ENCODE data around the gene OR2Z1. TPM values are rescaled to one million over a fixed set of nuclear protein-coding genes. Genes with fewer than 3 reads are reported as not detected.

Gene OR2Z1
- total RNA-seq, 6 experiments from 2014 or later, result not detected

GRCh38 chr19:8695501-8695900 lies 25.9 kb upstream of the OR2Z1 start:
- Histone ChIP-seq H3K9me3 (no peaks in the 10 kb centered on the region), H3K27ac (no peak overlapping the region), H3K36me3 (no peaks in the 10 kb centered on the region), H3K4me1 (no peaks in the 10 kb centered on the region), H3K4me3 (no peak overlapping the region), H3K27me3 (no peaks in the 10 kb centered on the region)
- intact Hi-C loops (cut with DNase I), result no loop called here
- TF ChIP-seq POLR2A (IDR thresholded peaks at IDR 0.05), result no peak
- TF ChIP-seq, protein P1, sequence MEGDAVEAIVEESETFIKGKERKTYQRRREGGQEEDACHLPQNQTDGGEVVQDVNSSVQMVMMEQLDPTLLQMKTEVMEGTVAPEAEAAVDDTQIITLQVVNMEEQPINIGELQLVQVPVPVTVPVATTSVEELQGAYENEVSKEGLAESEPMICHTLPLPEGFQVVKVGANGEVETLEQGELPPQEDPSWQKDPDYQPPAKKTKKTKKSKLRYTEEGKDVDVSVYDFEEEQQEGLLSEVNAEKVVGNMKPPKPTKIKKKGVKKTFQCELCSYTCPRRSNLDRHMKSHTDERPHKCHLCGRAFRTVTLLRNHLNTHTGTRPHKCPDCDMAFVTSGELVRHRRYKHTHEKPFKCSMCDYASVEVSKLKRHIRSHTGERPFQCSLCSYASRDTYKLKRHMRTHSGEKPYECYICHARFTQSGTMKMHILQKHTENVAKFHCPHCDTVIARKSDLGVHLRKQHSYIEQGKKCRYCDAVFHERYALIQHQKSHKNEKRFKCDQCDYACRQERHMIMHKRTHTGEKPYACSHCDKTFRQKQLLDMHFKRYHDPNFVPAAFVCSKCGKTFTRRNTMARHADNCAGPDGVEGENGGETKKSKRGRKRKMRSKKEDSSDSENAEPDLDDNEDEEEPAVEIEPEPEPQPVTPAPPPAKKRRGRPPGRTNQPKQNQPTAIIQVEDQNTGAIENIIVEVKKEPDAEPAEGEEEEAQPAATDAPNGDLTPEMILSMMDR (IDR thresholded peaks at IDR 0.05), result no peak
- ATAC-seq (no peak), DNase-seq (no peak)
- 28% methylated on average over 5 of the region's 6 CpGs for WGBS (ENCODE audit: insufficient coverage, low coverage, low lambda C conversion rate, missing lambda C conversion rate)

DNA sequence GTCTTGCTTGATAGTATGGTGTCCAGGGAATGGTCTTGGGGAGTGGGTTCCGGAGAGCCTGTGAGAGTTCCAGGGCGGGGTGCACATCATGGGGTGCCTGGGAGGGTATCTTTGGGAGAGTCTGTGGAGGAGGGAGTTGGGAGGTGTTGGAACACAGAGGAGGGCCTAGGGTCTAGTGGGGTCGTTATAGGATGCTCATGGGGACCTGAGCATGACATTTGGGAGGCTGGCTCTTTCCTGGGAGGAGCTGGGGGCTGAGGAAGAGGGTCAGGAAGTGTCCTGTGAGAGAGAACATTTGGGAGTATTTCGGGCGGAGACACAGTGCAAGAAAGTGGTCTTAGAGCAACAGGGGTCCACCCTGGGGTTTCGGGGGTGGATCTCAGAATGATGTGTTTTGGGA lies 25.5 kb upstream of the OR2Z1 start:
- DNase-seq (no peak), ATAC-seq (no peak)
- no peak overlapping the region for H3K4me3 ChIP-seq
- intact Hi-C loops (cut with DNase I), result no loop called here
- no peak overlapping the region for H3K27ac ChIP-seq
- TF ChIP-seq, protein P1 (IDR thresholded peaks at IDR 0.05), result no peak
- TF ChIP-seq POLR2A (IDR thresholded peaks at IDR 0.05), result no peak
- no peaks in the 10 kb centered on the region for H3K9me3 ChIP-seq
- no peaks in the 10 kb centered on the region for H3K27me3 ChIP-seq
- no peaks in the 10 kb centered on the region for H3K36me3 ChIP-seq
- no peaks in the 10 kb centered on the region for H3K4me1 ChIP-seq
- WGBS (ENCODE audit: insufficient coverage, low coverage, low lambda C conversion rate, missing lambda C conversion rate), result 47% methylated on average over 6 of the region's 6 CpGs

DNA sequence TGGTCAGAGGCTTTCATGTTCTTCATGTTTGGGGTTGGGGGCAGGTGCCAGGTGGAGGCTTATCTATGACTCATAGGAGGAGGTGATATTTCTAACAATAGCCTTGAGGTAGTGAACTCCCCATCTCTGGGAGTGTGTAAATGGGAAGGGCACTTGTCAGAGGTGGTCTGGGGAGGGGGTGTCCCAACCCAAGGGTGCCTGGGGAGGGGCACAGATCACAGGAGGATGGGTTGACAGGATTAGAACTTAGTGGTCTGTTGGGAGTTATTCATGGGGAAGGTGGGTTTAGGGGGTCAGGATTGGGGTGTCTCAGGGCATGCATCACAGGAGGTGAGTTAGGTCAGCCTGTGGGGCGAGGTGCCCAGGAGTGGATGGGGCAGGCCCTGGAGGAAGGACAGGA lies 24.4 kb upstream of the OR2Z1 start:
- DNase-seq (no peak), ATAC-seq (no peak)
- intact Hi-C loops (cut with DNase I), result no loop called here
- no CpG with 5 or more reads among the region's 1 CpG for WGBS (ENCODE audit: insufficient coverage, low coverage, low lambda C conversion rate, missing lambda C conversion rate)
- TF ChIP-seq POLR2A (IDR thresholded peaks at IDR 0.05), result no peak
- TF ChIP-seq, protein P1 (IDR thresholded peaks at IDR 0.05), result no peak
- Histone ChIP-seq H3K4me3 (no peak overlapping the region), H3K36me3 (no peaks in the 10 kb centered on the region), H3K4me1 (no peaks in the 10 kb centered on the region), H3K27ac (no peak overlapping the region), H3K9me3 (no peaks in the 10 kb centered on the region), H3K27me3 (no peaks in the 10 kb centered on the region)

- no peaks in the 10 kb centered on the region for H3K9me3 ChIP-seq
- no CpG with 5 or more reads among the region's 60 CpGs for WGBS (ENCODE audit: insufficient coverage, low coverage, low lambda C conversion rate, missing lambda C conversion rate)
- no peak for TF ChIP-seq POLR2A (IDR thresholded peaks at IDR 0.05)
- TF ChIP-seq, protein P1 (IDR thresholded peaks at IDR 0.05), result no peak
- ATAC-seq (no peak), DNase-seq (no peak)
- H3K4me1 ChIP-seq, result no peaks in the 10 kb centered on the region
- no peak overlapping the region for H3K27ac ChIP-seq
- intact Hi-C loops (cut with DNase I), result no loop called here
- H3K27me3 ChIP-seq, result no peaks in the 10 kb centered on the region
- no peaks in the 10 kb centered on the region for H3K36me3 ChIP-seq
- H3K4me3 ChIP-seq, result no peak overlapping the region
These were observed 23.6 kb upstream of the OR2Z1 start for GRCh38 chr19:8697671-8698432.
